Ureter (tissue), 1 donor: Measurements from ENCODE around the gene AUH. TPM values are rescaled to one million over a fixed set of nuclear protein-coding genes. Genes with fewer than 3 reads are reported as not detected.

Experiments used
- DNase-seq: peaks from one replicate; pipeline ENCODE4 v3.0.0-alpha.2; 2020; ENCODE audit warnings: low spot score
- total RNA-seq: library from RNA; stranded (reverse); gene quantifications from one replicate; pipeline ENCODE4 v1.2.4, GENCODE V29; 2023
- donor health status: DM: yes; HTN: yes; CAD: no.

The AUH gene
- total RNA-seq, 1 donor from 2014 or later: 24.6 TPM

DNA sequence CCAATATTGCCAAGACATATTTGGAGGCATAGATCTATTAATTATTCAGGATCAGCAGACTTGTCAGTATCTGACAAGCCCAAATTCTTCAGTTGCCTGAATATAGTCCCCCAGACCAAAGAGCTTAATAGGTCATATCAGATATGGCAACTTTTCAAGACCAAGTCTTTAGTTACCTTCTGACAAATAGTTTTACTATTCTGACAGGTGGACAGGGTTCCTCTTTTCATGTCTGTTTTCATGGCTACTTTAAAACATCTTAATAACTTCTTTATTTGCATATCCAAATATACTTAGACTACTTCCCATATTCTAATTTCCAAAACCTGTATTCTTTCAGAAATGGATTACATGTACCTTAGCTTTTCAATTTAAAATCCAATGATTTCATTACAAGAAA, 65.4 kb downstream of the AUH start:
- no peak for DNase-seq

DNA sequence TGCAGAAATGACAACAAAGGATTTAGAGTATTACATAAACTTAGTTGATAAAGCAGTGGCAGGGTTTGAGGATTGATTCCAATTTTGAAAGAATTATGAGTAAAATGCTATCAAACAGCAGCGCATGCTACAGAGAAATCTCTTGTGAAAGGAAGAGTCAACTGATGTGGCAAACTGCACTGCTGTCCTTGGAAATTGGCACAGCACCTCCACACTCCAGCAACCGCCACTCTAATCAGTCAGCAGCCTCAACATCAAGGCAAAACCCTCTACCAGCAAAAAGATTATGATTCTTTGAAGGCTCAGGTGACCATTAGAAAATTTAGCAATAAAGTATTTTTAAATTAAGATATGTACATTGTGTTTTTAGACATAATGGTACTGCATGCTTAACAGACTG, 66.4 kb downstream of the AUH start:
- DNase-seq: no peak

DNA sequence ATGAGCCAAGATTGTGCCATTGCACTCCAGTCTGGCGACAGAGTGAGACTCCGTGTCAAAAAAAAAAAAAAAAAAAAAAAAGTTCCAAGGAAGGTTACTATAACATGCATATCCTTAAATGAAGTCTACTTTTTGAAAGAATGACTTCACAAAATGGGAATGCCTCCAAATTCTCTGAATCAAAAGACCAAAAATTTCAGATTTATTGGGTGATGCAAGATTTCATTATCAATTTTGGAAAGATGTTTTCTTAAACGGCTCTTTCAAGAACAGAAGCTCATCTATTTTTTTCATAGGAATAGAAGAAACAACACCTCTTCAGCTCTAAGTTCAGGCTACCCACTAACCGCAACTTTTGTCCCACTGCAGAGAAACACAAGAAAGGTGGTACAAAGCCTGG, 69.9 kb downstream of the AUH start:
- DNase-seq: no peak

DNA sequence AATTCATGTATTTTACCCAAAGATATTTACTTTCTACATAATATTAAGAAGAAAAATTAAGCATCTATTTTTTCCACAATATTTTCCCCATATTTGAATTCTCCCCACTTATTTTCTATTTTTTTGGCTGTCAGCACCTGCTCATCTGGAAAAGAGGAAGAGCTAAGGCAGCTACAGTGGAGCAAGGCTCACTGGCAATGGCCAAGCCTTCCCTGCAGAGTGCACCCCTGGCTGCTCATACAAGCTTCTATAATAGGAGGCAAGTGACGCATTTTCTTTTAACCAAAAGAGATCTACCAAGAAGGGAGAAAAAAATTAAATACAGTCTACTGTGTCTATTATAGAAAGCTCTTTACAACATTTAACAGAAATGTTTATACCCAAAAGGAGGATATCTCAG, 72.5 kb downstream of the AUH start:
- no peak for DNase-seq

DNA sequence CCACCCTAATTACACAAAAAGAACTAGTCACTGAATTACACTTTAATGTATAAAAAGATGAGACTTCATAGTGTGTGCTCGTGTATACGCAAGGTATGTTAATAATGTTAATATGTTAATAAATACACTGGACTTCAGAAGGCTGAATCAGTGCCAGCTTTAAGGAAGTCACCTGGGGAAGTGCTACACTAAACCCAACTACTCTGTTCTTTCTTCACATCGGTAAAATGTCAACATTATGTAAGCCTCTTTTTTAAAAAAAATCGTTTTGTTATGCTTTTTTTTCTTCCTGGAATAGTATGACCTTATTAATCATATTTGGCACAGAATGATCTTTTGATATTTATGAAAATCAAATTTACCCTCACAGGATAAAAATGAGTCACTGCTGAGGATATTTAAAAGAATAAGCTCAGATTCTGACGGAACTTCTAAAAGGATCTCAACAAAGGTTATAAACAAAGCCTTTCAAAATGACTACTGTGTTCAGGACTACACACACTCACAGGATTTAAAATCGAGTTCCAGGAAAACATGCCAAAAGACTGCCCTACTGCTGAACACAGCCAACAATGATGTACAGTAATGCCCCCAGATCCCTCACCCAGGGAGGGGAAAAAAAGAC, 75.9 kb downstream of the AUH start:
- no peak for DNase-seq

- no peak for DNase-seq
These were observed 79.4 kb downstream of the AUH start for GRCh38 chr9:91282292-91282691.

- no peak for DNase-seq
These were observed 82.2 kb downstream of the AUH start for GRCh38 chr9:91279296-91280204.

DNA sequence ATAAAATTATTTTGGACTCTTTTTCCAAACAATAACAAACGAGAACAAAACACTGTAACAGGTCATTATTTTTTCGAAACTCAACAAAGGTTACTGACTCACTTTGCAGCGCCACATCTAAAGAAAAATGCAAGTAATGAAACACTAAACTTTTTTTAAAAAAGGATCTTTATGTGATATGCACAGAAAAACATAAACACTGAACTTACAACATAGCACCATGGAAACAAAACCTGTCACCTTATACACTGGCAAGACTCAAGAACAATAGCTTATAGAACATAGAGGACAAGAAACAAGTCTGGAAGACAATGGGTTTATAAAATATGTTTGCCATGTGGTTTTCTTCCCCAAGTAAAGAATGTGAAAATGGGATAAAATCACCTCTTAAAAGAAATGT, 85.2 kb downstream of the AUH start:
- DNase-seq: no peak

- DNase-seq: no peak
These were observed 86.1 kb downstream of the AUH start for GRCh38 chr9:91275655-91276054.

DNA sequence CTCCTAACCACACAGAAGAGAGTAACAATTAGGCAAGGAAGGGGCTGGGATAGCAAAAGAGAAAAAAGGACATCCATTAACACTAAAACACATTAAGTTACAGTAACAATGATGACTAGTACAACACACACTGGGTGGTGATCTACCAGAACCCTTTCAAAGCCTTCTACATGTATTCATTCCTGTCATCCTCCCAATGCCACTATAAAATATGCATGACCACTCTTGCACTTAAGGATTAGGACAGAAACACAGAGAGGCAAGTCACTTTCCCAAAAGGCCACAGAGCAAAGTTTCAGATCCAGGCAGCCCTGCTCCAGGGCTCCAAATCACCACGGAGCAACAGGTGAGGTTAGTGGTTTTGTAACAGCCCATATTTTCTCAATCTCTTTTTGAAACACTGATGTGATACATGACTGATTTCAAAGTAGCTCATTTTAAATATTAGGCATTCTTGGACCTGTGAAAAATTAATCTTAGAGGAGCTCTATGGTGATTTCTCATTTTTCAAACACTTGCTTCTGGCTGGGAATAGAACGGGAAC, 86.7 kb downstream of the AUH start:
- DNase-seq: no peak

GRCh38 chr9:91273853-91274552, 87.7 kb downstream of the AUH start:
- DNase-seq: no peak

GRCh38 chr9:91271156-91271555, 90.6 kb downstream of the AUH start:
- DNase-seq: no peak

DNA sequence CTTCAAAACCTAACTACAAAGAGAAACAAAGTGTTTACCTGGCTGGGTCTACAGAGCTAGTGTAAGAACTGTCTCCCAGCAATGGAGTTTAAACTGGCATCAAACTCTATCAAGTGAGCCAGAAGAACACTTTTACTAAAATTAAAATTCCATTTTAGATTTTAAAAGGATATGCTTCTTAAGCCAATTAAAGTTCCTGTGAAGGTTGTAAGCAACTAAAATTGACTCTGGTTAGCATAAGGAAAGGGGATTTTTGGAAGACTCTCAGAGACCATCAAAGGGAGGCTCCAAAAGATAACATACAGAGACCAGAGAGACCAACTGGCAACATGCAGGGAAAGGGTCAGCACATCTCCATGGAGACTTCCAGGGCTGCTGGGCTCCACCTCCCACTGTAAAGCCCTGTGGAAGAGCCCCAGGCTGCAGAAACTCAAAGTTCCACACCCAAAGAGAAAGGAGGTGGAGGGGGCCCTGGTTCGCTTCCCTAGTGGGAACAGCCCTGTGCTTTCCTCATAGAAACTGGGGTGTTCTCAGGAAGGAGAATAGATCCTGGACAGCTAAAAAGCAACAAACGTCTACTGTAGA, 91.7 kb downstream of the AUH start:
- no peak for DNase-seq

GRCh38 chr9:91266448-91266847, 95.3 kb downstream of the AUH start:
- no peak for DNase-seq

GRCh38 chr9:91265514-91265913, 96.2 kb downstream of the AUH start:
- DNase-seq: no peak

DNA sequence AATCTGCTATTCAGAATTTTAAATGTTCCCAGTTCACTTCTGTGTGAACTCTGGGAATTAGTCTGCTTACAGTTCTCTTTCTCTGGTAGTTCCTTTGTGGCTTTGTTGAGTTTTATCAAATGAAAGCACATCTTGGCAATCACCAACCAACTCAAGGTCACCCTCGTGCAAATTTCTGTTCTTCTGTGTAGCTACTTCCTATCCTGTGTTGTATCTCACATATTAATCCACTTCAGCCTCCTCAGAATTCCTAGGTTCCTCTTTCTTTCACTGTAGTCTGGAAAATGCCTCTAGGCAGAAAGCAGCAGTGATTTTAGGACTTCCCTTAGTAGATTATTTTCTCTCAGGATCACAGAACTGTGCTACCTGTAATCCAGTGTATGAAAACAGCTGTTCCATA, 100.3 kb downstream of the AUH start:
- no peak for DNase-seq

GRCh38 chr9:91259162-91259561, 102.6 kb downstream of the AUH start:
- DNase-seq: no peak

DNA sequence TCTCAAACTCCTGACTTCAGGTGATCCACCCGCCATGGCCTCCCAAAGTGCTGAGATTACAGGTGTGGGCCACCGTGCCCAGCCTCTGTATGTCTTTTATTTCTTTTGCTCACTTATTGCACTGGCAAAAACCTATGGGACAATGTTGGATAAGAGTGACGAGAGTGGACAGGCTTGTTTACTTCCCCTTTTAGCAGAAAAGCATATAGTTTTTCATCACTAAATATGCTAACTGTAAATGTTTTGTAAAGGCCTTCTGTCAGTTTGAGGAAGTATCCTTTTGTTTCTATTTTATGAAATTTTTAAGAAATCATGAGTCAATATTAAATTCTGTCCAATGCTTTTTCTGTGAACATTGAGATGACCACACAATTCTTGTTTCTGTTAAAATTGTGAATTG, 103.3 kb downstream of the AUH start:
- no peak for DNase-seq

GRCh38 chr9:91256235-91256634, 105.5 kb downstream of the AUH start:
- DNase-seq: no peak

- DNase-seq: no peak
These were observed 106.4 kb downstream of the AUH start for GRCh38 chr9:91255327-91255726.

DNA sequence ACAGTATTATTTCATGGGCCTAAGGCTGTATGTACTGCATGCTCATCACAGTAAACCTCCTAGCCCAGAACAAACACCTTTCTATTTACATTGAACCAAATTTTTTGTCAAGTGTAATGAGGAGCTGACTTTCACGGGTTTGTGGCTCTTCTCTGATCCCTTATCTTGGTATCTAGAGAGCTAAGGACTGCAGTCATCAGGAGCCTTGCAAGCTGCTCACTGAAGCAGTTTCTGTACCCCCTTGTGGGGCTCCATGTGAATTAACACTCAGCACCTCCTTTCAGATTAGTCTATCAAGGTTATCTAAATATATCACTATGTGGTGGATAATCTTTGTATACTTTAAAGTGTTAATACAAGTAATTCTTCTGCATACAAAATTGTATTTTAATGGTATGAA, 108.2 kb downstream of the AUH start:
- no peak for DNase-seq

GRCh38 chr9:91248707-91249106, 113.0 kb downstream of the AUH start:
- no peak for DNase-seq
